MM.1S (cell line): ENCODE measurements around the gene EBF4.

Experiments
- CTCF ChIP-seq: fragments of 300-600 bp; sonication (generic); IDR thresholded peaks from 2 replicates; pipeline ENCODE4 v1.5.1; 2016; ENCODE audit warnings: antibody characterized with exemption, low read length, mixed read lengths
- EZH2 ChIP-seq: fragments of 300-600 bp; sonication (generic); optimal IDR thresholded peaks from 2 replicates; pipeline ENCODE3; 2017; ENCODE audit warnings: low read depth, mild to moderate bottlenecking, antibody characterized with exemption, low read length, mixed read lengths

- TF ChIP-seq CTCF (no peak), EZH2 (no peak)
Measured at GRCh38 chr20:2691663-2692035, 931 bp upstream of the EBF4 start.
